Renal pelvis (tissue), 4 donors: ENCODE measurements around the gene LRRC15. TPM values are rescaled to one million over a fixed set of nuclear protein-coding genes. Genes with fewer than 3 reads are reported as not detected.

ENCODE experiments used
- DNase-seq: peaks from one replicate; pipeline ENCODE4 v3.0.0-alpha.2; 2013
- polyA plus RNA-seq, 3 donors: library from polyadenylated mRNA; unstranded; fragments of 120-200 nt; gene quantifications; one replicate each; pipeline ENCODE4 v1.2.1, GENCODE V29; 2013; ENCODE audit not compliant: insufficient read length in 3 of 3

The LRRC15 gene
- polyA plus RNA-seq, 3 donors = 0.12 to 0.13 TPM; not detected in 1

- no peak for DNase-seq
Measured at GRCh38 chr3:194320744-194321243, 48.7 kb downstream of the LRRC15 start.

- no peak for DNase-seq
Measured at GRCh38 chr3:194320100-194320499, 49.4 kb downstream of the LRRC15 start.

GRCh38 chr3:194318511-194319161 lies 50.9 kb downstream of the LRRC15 start:
- DNase-seq = no peak

GRCh38 chr3:194316918-194317317 lies 52.6 kb downstream of the LRRC15 start:
- no peak for DNase-seq

GRCh38 chr3:194315965-194316361 lies 53.6 kb downstream of the LRRC15 start:
- no peak for DNase-seq

- DNase-seq = peak; percentile 86
Measured at GRCh38 chr3:194315088-194315964, 54.2 kb downstream of the LRRC15 start.

- DNase-seq = no peak
Measured at GRCh38 chr3:194314388-194315068, 55.0 kb downstream of the LRRC15 start.

GRCh38 chr3:194313560-194314387 lies 55.8 kb downstream of the LRRC15 start:
- no peak for DNase-seq

- DNase-seq = no peak
Measured at GRCh38 chr3:194312743-194313281, 56.7 kb downstream of the LRRC15 start.

- no peak for DNase-seq
Measured at GRCh38 chr3:194312186-194312742, 57.3 kb downstream of the LRRC15 start.

- no peak for DNase-seq
Measured at GRCh38 chr3:194311000-194311399, 58.5 kb downstream of the LRRC15 start.

- DNase-seq = no peak
Measured at GRCh38 chr3:194310060-194310835, 59.3 kb downstream of the LRRC15 start.

GRCh38 chr3:194308601-194309449 lies 60.7 kb downstream of the LRRC15 start:
- DNase-seq = no peak

GRCh38 chr3:194307849-194308248 lies 61.7 kb downstream of the LRRC15 start:
- no peak for DNase-seq

- no peak for DNase-seq
Measured at GRCh38 chr3:194306771-194307640, 62.5 kb downstream of the LRRC15 start.

GRCh38 chr3:194306109-194306686 lies 63.3 kb downstream of the LRRC15 start:
- no peak for DNase-seq

GRCh38 chr3:194305356-194306108 lies 64.0 kb downstream of the LRRC15 start:
- no peak for DNase-seq
